ACHN (cell line): ENCODE data around the gene EPS15.
A peak's percentile ranks its signal among the peaks of the same experiment; 100 is the strongest.
"Not testable (repeated sequence)": the region's sequence is repeated elsewhere in the genome, so short reads cannot be mapped to it uniquely, and the experiment has no call there.

Experiments
- DNase-seq: peaks from one replicate; pipeline ENCODE4 v3.0.0-alpha.2; 2015
- in situ Hi-C: cut with HindIII; loops from 2 replicates; pipeline ENCODE4 v1.10.0; 2017; ENCODE audit warnings: low sequenced_read_pairs, low pct_ligation_motif_present, low pct_unique_long_range_greater_than_20kb

EPS15 gene

DNA sequence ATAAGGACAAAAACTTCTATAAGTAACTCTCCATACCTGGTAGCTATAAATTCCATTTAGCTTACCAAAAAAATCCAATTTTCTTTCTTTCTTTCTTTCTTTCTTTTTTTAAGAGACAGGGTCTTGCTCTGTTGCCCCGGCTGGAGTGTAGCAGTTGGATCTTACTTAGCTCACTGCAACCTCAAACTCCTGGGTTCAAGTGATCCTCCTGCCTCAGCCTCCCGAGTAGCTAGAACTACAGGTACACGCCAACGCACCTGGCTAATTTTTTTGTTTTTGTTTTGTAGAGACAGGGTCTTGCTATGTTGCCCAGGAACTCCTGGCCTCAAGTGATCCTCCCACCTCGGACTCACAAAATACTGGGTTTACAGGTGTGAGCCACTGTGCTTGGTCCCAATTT lies 75.5 kb downstream of the EPS15 start:
- in situ Hi-C loops: no loop called here
- DNase-seq: no peak

GRCh38 chr1:51442616-51443015 lies 76.5 kb downstream of the EPS15 start:
- in situ Hi-C loops: no loop called here
- no peak for DNase-seq

GRCh38 chr1:51442198-51442597 lies 76.9 kb downstream of the EPS15 start:
- no peak for DNase-seq
- in situ Hi-C loops: no loop called here

GRCh38 chr1:51439895-51440294 lies 79.2 kb downstream of the EPS15 start:
- in situ Hi-C loops: no loop called here
- no peak for DNase-seq

- in situ Hi-C loops: no loop called here
- DNase-seq: no peak
These were observed 80.0 kb downstream of the EPS15 start for GRCh38 chr1:51439053-51439452.

GRCh38 chr1:51437391-51437790 lies 81.7 kb downstream of the EPS15 start:
- DNase-seq, in situ Hi-C loops: not testable (repeated sequence)

GRCh38 chr1:51435878-51436277 lies 83.2 kb downstream of the EPS15 start:
- no peak for DNase-seq
- in situ Hi-C loops: no loop called here

DNA sequence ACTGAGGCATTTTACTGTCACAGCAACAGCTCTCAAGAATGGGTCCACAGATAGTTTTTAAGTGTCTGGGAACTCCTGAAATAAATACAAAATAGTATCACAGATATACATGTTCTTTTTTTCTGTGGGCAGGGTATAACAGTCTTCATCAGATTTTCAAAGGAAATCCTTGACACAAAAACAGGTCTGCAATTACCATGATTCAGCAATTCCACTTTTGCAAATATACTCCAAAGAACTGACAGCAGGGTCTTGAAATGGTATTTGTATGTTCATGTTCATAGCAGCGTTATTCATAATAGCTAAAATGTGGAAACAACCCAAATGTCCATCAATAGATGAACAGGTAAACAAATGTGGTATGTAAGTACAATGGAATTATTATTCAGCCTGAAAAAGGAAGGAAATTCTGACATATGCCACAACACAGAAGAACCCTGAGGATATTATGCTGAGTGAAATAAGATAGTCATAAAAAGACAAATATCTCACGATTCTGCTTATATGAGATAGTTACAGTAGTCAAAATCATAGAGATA lies 85.0 kb downstream of the EPS15 start:
- no peak for DNase-seq

GRCh38 chr1:51433269-51433971 lies 85.6 kb downstream of the EPS15 start:
- DNase-seq: no peak

More for the DNA sequence above, 85.0 kb downstream of the EPS15 start:
- in situ Hi-C loops: no loop called here

GRCh38 chr1:51432146-51432545 lies 86.9 kb downstream of the EPS15 start:
- DNase-seq: no peak
- in situ Hi-C loops: no loop called here

More at GRCh38 chr1:51433269-51433971, 85.6 kb downstream of the EPS15 start:
- in situ Hi-C loops: no loop called here

DNA sequence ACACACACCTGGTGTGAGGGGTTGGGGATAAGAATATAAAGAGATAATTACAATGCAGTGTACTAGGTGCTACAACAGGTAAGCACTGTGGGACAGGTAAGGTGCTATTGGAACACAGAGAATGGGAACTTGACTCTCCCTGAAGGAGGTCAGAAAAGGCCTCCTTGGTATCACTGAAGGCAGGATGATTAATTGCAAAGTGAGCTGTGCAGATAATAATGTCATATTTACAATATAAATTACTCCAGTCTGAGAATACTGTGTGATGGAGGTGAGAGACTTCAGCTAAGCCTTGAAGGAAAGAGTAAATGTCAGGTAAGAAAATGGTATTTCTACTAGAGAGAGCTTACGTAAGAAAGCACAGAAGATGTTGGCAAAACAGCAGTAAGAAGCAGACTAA lies 91.6 kb downstream of the EPS15 start:
- in situ Hi-C loops: no loop called here
- DNase-seq: no peak

GRCh38 chr1:51425955-51426354 lies 93.1 kb downstream of the EPS15 start:
- in situ Hi-C loops: no loop called here

DNA sequence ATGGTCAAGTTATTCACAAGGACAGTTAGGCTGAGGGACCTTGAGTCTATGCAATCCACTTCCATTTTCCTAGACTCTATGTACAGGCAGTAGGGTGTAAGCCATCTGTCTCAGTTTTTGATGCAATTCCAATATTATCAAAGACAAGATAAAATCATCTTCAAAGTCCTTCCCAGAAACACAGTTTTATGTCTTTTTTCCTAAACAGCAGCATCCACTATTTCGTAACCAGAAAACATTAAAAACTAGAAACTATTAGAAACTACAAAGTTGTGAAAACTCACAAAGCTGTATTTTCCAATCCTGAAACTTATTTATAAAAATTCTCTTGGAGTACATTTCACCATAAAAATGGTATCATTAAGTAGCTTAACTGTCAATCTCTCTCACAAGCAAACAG lies 93.8 kb downstream of the EPS15 start:
- no peak for DNase-seq
- in situ Hi-C loops: no loop called here

More at GRCh38 chr1:51425955-51426354, 93.1 kb downstream of the EPS15 start:
- no peak for DNase-seq

DNA sequence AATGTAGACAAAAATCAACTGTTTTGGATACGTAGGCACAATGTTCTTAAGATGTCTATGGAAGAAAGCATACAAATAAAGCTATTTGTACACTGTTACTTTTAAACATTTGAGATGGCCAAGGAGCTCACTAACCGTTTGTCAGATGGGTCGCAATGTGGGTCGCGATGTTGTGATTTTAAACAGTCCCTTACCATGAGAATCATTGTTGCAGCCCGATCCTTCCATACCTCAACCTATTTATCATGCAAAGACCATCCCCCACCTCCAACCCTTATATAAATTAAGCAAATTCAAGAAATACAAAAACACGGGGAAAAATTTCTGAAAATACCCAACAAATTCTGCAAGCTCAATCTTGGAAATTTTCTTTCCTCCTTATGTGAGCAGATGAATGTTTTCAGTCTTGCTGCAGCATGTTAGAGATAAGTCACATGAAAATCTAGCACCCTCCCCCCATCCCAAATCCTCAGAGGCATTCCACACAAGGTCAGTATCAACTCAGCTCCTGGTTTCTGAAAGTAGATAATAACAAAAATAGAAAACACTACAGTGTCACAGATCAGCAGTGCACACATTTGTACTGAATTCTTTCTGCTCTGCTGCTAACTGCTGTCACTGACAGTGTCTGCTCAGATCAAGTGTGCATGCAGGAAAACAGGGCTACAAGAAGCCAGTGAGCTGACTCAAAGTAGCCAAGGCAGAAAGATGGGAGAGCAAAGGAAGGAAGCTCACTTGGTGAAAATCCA lies 95.8 kb downstream of the EPS15 start:
- no peak for DNase-seq
- in situ Hi-C loops: no loop called here

DNA sequence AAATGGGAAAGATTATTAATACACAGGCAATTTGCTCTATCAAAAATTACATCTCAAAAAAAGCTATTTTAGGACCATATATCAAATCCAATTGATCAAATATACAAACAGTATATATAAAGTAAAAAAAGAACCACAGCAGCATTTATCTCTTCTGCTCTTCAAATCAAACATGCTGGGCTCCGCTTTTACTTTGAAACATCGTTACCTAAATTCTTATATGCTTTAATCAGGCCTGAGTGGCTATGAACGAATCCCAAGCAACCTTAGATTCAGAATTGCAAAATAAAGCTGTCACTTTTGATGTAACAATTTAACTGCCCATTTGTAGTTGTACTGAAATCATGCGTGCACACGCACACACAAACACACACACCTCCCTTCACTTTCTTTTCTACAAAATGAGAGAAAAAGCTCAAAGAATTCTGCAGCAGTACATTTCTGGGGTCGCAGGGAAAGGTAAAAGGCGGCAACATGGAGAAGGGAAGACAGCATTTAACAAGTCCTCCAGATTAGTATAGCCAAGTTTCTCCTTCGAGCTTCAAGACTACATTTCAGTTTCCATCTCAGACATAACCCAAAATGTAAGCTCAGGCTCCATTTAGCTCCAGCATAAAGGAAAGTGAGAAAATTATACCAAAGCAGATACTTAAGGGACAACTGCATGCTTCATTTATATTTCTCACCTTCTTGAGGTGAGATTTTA lies 96.5 kb downstream of the EPS15 start:
- in situ Hi-C loops: no loop called here
- no peak for DNase-seq

- peak; percentile 61 for DNase-seq
- in situ Hi-C loops: no loop called here
These were observed 97.1 kb downstream of the EPS15 start for GRCh38 chr1:51421964-51422363.

DNA sequence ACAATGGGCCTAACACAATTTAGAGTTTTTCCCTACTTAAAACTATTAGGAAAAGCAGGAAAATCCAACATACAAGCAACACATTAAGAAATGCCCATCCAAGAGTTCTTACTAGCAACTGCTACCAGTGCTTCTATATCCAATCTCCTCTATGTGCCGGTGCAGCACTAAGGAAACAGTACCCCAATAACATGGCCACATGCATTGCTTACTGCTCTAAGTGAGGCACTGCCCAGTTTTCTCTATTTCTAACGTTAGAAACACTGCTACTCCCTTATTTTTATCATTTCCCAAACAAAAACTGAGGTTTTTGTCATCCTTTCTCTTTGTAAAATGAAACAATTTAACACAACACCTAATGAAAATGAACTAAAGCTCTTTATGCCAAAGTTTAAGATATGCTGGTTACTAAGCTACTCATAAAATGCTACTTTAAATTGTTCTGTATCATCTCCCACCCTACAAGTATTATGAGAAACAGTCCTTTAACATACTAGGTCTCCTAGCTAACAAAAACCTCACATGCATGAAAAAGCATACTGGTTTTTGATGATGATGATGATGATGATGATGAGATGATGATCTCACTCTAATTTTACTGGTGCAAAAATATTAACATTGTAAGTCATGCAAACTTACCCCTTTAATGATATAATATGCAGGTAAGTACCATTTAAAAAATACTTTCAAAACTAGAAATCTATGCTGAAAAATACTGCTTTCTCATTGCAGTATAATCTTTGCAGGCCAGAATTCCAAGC lies 98.0 kb downstream of the EPS15 start:
- no peak for DNase-seq
- in situ Hi-C loops: no loop called here

DNA sequence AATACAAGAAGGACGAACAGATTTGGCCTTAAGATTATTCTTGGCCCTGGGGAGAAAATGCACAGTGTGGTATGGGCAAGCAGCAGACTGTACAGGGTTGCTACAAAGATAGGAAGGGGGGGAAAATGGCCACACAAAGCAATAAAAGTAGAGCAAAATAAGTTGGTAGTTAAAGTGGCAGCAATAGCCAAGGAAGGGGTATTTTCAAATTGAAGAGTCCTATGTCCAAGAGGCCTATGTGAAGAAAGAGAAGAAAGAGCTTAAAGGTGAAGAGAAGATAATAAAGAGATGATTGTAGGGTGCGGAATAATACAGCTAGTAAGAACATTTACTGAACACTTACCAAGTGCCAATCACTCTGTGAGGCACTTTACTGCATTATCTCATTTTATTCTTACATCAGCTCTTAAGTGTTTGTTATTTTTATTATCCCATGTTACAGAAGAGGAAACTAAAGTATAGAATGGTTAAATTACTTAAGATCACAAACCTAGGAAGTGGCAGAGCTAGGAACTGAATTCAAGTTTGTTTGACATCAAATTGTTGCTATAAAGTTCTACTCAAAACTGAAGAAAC lies 100.6 kb downstream of the EPS15 start:
- in situ Hi-C loops: no loop called here
- no peak for DNase-seq
